Parathyroid adenoma (tissue), 2 donors: ENCODE data around the gene MRPL2.

Experiments
- H2AFZ ChIP-seq: fragments of 300-600 bp; sonication (generic); one replicate; pipeline ENCODE4 v1.7.0; 2017; ENCODE audit warnings: antibody characterized with exemption, mild to moderate bottlenecking
- H3K27ac ChIP-seq: fragments of 300-600 bp; sonication (generic); one replicate; pipeline ENCODE4 v1.7.0; 2017
- H3K27me3 ChIP-seq: fragments of 300-600 bp; sonication (generic); one replicate; pipeline ENCODE4 v1.7.0; 2017; ENCODE audit warnings: low read length; ENCODE audit not compliant: control insufficient read depth, insufficient read depth
- H3K36me3 ChIP-seq: fragments of 300-600 bp; sonication (generic); one replicate; pipeline ENCODE4 v1.7.0; 2017; ENCODE audit warnings: low read length; ENCODE audit not compliant: control insufficient read depth, insufficient read depth
- H3K4me1 ChIP-seq: fragments of 300-600 bp; sonication (generic); one replicate; pipeline ENCODE4 v1.7.0; 2017; ENCODE audit warnings: control low read depth
- H3K4me2 ChIP-seq: fragments of 300-600 bp; sonication (generic); one replicate; pipeline ENCODE4 v1.7.0; 2017; ENCODE audit warnings: low read length
- H3K4me3 ChIP-seq: fragments of 300-600 bp; sonication (generic); one replicate; pipeline ENCODE4 v1.7.0; 2017; ENCODE audit warnings: low read depth, low read length
- H3K79me2 ChIP-seq: fragments of 300-600 bp; sonication (generic); one replicate; pipeline ENCODE4 v1.7.0; 2017; ENCODE audit warnings: control low read depth
- H3K9ac ChIP-seq: fragments of 300-600 bp; sonication (generic); one replicate; pipeline ENCODE4 v1.7.0; 2017; ENCODE audit warnings: mild to moderate bottlenecking
- H3K9me3 ChIP-seq: fragments of 300-600 bp; sonication (generic); one replicate; pipeline ENCODE4 v1.7.0; 2017; ENCODE audit warnings: low read length; ENCODE audit not compliant: control insufficient read depth
- CTCF ChIP-seq: fragments of 300-600 bp; sonication (generic); IDR thresholded peaks from one replicate; pipeline ENCODE4 v1.7.0; 2017; ENCODE audit warnings: antibody characterized with exemption, mild to moderate bottlenecking
- donor health status: primary hyperparathyroidism.

MRPL2 gene

GRCh38 chr6:43093436-43094289 is 34.4 kb upstream of the MRPL2 start:
- Histone ChIP-seq H3K36me3 (no peaks in the 10 kb centered on the region), H3K79me2 (peaks cover 2% of the 10 kb centered on the region), H3K4me2 (no peak overlapping the region), H3K27me3 (no peaks in the 10 kb centered on the region), H3K9ac (no peak overlapping the region), H3K4me3 (no peak overlapping the region), H3K4me1 (peaks cover 39% of the 10 kb centered on the region), H2AFZ (peak overlapping the region; percentile 48), H3K9me3 (no peaks in the 10 kb centered on the region), H3K27ac (peak overlapping the region; percentile 51)
- no peak for TF ChIP-seq CTCF

DNA sequence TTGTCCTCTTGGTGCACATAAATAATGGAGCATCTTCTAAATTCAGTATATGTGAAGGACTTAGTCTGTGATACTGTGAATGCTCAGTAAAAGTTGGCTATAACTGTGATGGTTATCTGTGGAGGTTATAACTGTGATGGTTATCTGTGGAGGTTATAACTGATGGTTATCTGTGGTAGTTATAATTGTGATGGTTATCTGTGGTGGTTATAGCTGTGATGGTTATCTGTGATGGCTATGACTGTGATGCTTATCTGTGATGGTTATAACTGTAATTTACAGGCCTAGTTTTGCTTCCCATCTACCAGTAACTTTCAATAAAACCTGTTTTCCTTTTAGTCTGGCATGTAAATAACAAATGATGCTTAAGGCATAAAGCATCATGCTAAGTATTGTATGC is 33.4 kb upstream of the MRPL2 start:
- H3K9ac ChIP-seq = no peak overlapping the region
- H3K27me3 ChIP-seq = no peaks in the 10 kb centered on the region
- H3K79me2 ChIP-seq = peaks cover 3% of the 10 kb centered on the region
- no peak overlapping the region for H3K4me3 ChIP-seq
- H2AFZ ChIP-seq = no peak overlapping the region
- no peak overlapping the region for H3K4me2 ChIP-seq
- H3K36me3 ChIP-seq = no peaks in the 10 kb centered on the region
- no peak for TF ChIP-seq CTCF
- H3K27ac ChIP-seq = no peak overlapping the region
- peaks cover 32% of the 10 kb centered on the region for H3K4me1 ChIP-seq
- no peaks in the 10 kb centered on the region for H3K9me3 ChIP-seq

- TF ChIP-seq CTCF = no peak
- peaks cover 21% of the 10 kb centered on the region for H3K4me1 ChIP-seq
Observed at GRCh38 chr6:43091436-43091991, 32.3 kb upstream of the MRPL2 start.

DNA sequence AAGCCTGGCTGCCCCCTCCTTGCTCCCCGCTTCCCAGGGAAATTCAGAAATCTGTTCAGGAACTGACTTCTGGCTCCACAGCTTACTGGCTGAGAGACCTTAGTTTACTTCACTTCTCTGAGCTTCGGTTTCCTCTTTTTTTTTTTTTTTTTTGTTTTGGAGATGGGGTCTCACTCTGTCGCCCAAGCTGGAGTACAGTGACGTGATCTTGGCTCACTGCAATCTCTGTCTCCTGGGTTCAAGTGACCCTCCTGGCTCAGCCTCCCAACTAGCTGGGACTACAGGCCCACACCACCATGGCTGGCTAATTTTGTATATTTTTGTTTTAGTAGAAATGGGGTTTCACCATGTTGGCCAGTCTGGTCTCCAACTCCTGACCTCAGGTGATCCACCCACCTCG is 31.8 kb upstream of the MRPL2 start:
- Histone ChIP-seq H3K27ac (peak overlapping the region; percentile 69), H3K4me2 (no peak overlapping the region), H3K27me3 (no peaks in the 10 kb centered on the region), H3K9ac (no peak overlapping the region), H3K9me3 (no peaks in the 10 kb centered on the region), H3K79me2 (peaks cover 3% of the 10 kb centered on the region), H3K36me3 (no peaks in the 10 kb centered on the region), H3K4me1 (peaks cover 20% of the 10 kb centered on the region), H3K4me3 (no peak overlapping the region), H2AFZ (peak overlapping the region; percentile 68)
- TF ChIP-seq CTCF = no peak

More at GRCh38 chr6:43091436-43091991, 32.3 kb upstream of the MRPL2 start:
- Histone ChIP-seq H3K4me2 (no peak overlapping the region), H3K79me2 (peaks cover 3% of the 10 kb centered on the region), H3K4me3 (no peak overlapping the region), H2AFZ (no peak overlapping the region), H3K9ac (no peak overlapping the region), H3K27ac (no peak overlapping the region), H3K36me3 (no peaks in the 10 kb centered on the region), H3K27me3 (no peaks in the 10 kb centered on the region), H3K9me3 (no peaks in the 10 kb centered on the region)
